Transverse colon (tissue), 4 donors: ENCODE measurements around the gene RASL10A. TPM values are rescaled to one million over a fixed set of nuclear protein-coding genes. Genes with fewer than 3 reads are reported as not detected.

Experiments
- DNase-seq: peaks from one replicate; pipeline ENCODE4 v3.0.0-alpha.2; 2019
- H3K27ac ChIP-seq, 4 donors: fragments of 200-600 bp; sonication (generic); 2 replicates each; pipeline ENCODE4 v1.5.1; 2016 to 2018; ENCODE audit warnings: inconsistent platforms in 4 of 4
- H3K27me3 ChIP-seq: fragments of 200-600 bp; sonication (generic); 2 replicates; pipeline ENCODE4 v1.5.1; 2017; ENCODE audit warnings: inconsistent platforms
- H3K36me3 ChIP-seq, 4 donors: fragments of 200-600 bp; sonication (generic); 2 replicates each; pipeline ENCODE4 v1.5.1; 2017 to 2019; ENCODE audit warnings: inconsistent platforms in 4 of 4
- H3K4me1 ChIP-seq, 4 donors: fragments of 200-600 bp; sonication (generic); 2 replicates each; pipeline ENCODE4 v1.5.1; 2017 to 2020; ENCODE audit warnings: inconsistent platforms in 4 of 4
- H3K4me3 ChIP-seq, 4 donors: fragments of 200-600 bp; sonication (generic); 1 replicate in 1 of 4; 2 replicates in 3 of 4; pipeline versions ENCODE4 v1.5.1 to v1.6.1; 2017 to 2019; ENCODE audit warnings: inconsistent platforms in 4 of 4
- H3K9me3 ChIP-seq, 2 donors: fragments of 200-600 bp; sonication (generic); 2 replicates each; pipeline ENCODE4 v1.5.1; 2017 to 2019; ENCODE audit warnings: inconsistent platforms in 2 of 2
- EP300 ChIP-seq: sonication (generic); formaldehyde crosslinking; IDR thresholded peaks from one replicate; pipeline ENCODE4 v1.6.1; 2017; ENCODE audit warnings: antibody characterized with exemption, low read depth
- POLR2A ChIP-seq: fragments of 450-650 bp; IDR thresholded peaks from one replicate; pipeline ENCODE4 v1.6.1; 2016; ENCODE audit warnings: antibody characterized with exemption, mild to moderate bottlenecking, moderate library complexity
- POLR2AphosphoS5 ChIP-seq, 3 donors: sonication (generic); formaldehyde crosslinking; IDR thresholded peaks; one replicate each; pipeline ENCODE4 v1.6.1; 2016; ENCODE audit warnings: antibody characterized with exemption in 3 of 3
- WGBS, 2 donors: methylation state at CpG; one replicate each; pipeline ENCODE4 v1.1.5; 2018; ENCODE audit warnings: low coverage in 1 of 2; 5-methylcytosine and 5-hydroxymethylcytosine counted together
- in situ Hi-C, 4 donors: fragments of 200-750 bp; cut with MboI; loops; one replicate each; pipeline versions ENCODE4 v1.15.0 to v1.15.1; 2017; ENCODE audit warnings: low sequenced_read_pairs in 3 of 4, low pct_ligation_motif_present in 1 of 4, low pct_unique_long_range_greater_than_20kb in 1 of 4
- intact Hi-C: fragments of 100-400 bp; cut with DNase I; formaldehyde crosslinking; loops from one replicate; pipeline ENCODE4 v1.15.1; 2023; ENCODE audit warnings: low total_unique reads
- total RNA-seq, 4 donors: library from RNA; depleted of rRNA; stranded (reverse); fragments of >200 nt; gene quantifications; one replicate each; pipeline ENCODE4 v1.1.0, GENCODE V29; 2016
- TF ChIP-seq, protein P1 (sequence below), 5 experiments: fragments of 200-600 bp in 3 of 5; fragments of 450-650 bp in 2 of 5; sonication (generic) in 3 of 5; IDR thresholded peaks; 1 replicate in 2 of 5; 2 replicates in 3 of 5; pipeline ENCODE4 v1.5.1; 2016 to 2017; ENCODE audit warnings: antibody characterized with exemption in 5 of 5, inconsistent platforms in 3 of 5, mild to moderate bottlenecking in 2 of 5, moderate library complexity in 1 of 5

The RASL10A gene
- total RNA-seq, 4 donors from 2014 or later: 1.2 to 5.0 (median 2.4) TPM; not detected in 1

GRCh38 chr22:29334148-29334547, 18.7 kb upstream of the RASL10A start:
- Histone ChIP-seq H3K4me1 (no peaks in the 10 kb centered on the region), H3K36me3 (peaks cover 0 to 22% (median 4%) of the 10 kb centered on the region in 4 donors), H3K27me3 (no peaks in the 10 kb centered on the region), H3K9me3 (no peaks in the 10 kb centered on the region), H3K4me3 (no peak overlapping the region), H3K27ac (no peak overlapping the region)
- TF ChIP-seq POLR2AphosphoS5 (IDR thresholded peaks at IDR 0.05) (no peak), POLR2A (no peak), EP300 (no peak)
- TF ChIP-seq, protein P1, sequence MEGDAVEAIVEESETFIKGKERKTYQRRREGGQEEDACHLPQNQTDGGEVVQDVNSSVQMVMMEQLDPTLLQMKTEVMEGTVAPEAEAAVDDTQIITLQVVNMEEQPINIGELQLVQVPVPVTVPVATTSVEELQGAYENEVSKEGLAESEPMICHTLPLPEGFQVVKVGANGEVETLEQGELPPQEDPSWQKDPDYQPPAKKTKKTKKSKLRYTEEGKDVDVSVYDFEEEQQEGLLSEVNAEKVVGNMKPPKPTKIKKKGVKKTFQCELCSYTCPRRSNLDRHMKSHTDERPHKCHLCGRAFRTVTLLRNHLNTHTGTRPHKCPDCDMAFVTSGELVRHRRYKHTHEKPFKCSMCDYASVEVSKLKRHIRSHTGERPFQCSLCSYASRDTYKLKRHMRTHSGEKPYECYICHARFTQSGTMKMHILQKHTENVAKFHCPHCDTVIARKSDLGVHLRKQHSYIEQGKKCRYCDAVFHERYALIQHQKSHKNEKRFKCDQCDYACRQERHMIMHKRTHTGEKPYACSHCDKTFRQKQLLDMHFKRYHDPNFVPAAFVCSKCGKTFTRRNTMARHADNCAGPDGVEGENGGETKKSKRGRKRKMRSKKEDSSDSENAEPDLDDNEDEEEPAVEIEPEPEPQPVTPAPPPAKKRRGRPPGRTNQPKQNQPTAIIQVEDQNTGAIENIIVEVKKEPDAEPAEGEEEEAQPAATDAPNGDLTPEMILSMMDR (IDR thresholded peaks at IDR 0.05): no peak
- no peak for DNase-seq
- in situ Hi-C loops (no loop called here), intact Hi-C loops (no loop called here)
- WGBS, 2 donors: 98 to 100% methylated on average over 1 to 7 of the region's 7 CpGs

DNA sequence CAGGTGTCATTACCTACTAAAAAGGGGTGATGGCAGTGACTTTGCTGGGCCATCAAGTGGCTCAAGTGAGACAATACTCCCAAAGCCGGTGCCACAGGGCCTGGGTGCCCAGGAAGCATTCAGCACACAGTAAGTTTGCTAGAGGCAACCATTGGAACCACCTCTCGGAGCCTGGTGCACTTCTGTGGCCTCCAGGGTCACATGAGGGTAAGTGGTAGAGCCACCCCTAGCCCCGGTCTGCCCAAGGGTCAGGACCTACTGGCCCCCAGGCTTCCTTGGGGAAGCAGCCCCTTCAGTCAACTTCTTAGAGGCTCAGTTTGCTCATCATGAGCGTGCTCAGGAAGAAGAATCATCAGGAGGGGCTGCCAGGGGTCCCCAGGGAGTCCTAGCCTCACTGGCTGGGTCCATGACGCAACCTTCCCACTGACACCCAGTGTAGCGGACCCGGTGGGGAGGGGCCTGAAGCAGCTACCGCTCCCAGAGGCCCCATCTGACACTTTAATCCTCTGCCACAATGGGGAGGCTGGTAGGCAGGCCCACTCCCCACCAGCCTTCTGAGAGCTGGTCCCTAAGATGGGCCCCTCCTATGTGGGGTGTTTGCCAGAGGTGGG, 17.5 kb upstream of the RASL10A start:
- H3K36me3 ChIP-seq: peaks cover 0 to 15% (median 6%) of the 10 kb centered on the region in 4 donors
- DNase-seq: no peak
- intact Hi-C loops (no loop called here), in situ Hi-C loops (no loop called here)
- TF ChIP-seq, protein P1 (IDR thresholded peaks at IDR 0.05): no peak
- TF ChIP-seq POLR2A (no peak), EP300 (no peak), POLR2AphosphoS5 (IDR thresholded peaks at IDR 0.05) (no peak)
- no peak overlapping the region for H3K27ac ChIP-seq
- no peaks in the 10 kb centered on the region for H3K4me1 ChIP-seq
- no peaks in the 10 kb centered on the region for H3K9me3 ChIP-seq
- H3K4me3 ChIP-seq: no peak overlapping the region
- no peaks in the 10 kb centered on the region for H3K27me3 ChIP-seq
- 96% methylated on average over 8 of the region's 8 CpGs; no CpG with 5 or more reads in 1 of the 2 donors for WGBS, 2 donors

GRCh38 chr22:29331658-29332300, 16.3 kb upstream of the RASL10A start:
- 92% methylated on average over 14 of the region's 14 CpGs; no CpG with 5 or more reads in 1 of the 2 donors for WGBS, 2 donors
- intact Hi-C loops (no loop called here), in situ Hi-C loops (no loop called here)
- no peak overlapping the region for H3K27ac ChIP-seq
- no peak overlapping the region for H3K4me3 ChIP-seq
- H3K27me3 ChIP-seq: no peaks in the 10 kb centered on the region
- peaks cover 0 to 12% (median 6%) of the 10 kb centered on the region in 4 donors for H3K36me3 ChIP-seq
- H3K9me3 ChIP-seq: no peaks in the 10 kb centered on the region
- no peak for DNase-seq
- H3K4me1 ChIP-seq: no peaks in the 10 kb centered on the region
- TF ChIP-seq EP300 (no peak), POLR2AphosphoS5 (IDR thresholded peaks at IDR 0.05) (no peak)
- TF ChIP-seq, protein P1 (IDR thresholded peaks at IDR 0.05): no peak

GRCh38 chr22:29331213-29331612, 15.7 kb upstream of the RASL10A start:
- H3K36me3 ChIP-seq: peaks cover 0 to 12% (median 6%) of the 10 kb centered on the region in 4 donors
- in situ Hi-C loops: no loop called here
- H3K27me3 ChIP-seq: no peaks in the 10 kb centered on the region
- intact Hi-C loops: no loop called here
- no peaks in the 10 kb centered on the region for H3K4me1 ChIP-seq
- no peak for DNase-seq
- no peak overlapping the region for H3K27ac ChIP-seq
- no peak overlapping the region for H3K4me3 ChIP-seq
- H3K9me3 ChIP-seq: no peaks in the 10 kb centered on the region
- TF ChIP-seq POLR2A: no peak
- no peak for TF ChIP-seq EP300
- no peak for TF ChIP-seq POLR2AphosphoS5 (IDR thresholded peaks at IDR 0.05)
- TF ChIP-seq, protein P1 (IDR thresholded peaks at IDR 0.05): no peak
- 97% methylated on average over 8 of the region's 8 CpGs; no CpG with 5 or more reads in 1 of the 2 donors for WGBS, 2 donors
